Activated naive CD4-positive, alpha-beta T cell treated with anti-CD3 and anti-CD28 coated beads, Interleukin-2, amount 10 ng/mL, durations not matched to agents 7 days and 5 days (primary cell): ENCODE results near the gene TMEM176A.
"Not testable (repeated sequence)": the region's sequence is repeated elsewhere in the genome, so short reads cannot be mapped to it uniquely, and the experiment has no call there.

Experiments used
- CTCF ChIA-PET: fragments of 350-600 bp; sonication (Branson Sonifier 250); formaldehyde crosslinking; loops from one replicate; lab custom pipeline; 2021; ENCODE audit warnings: antibody characterized with exemption; lab: Charles Lee
- DNase-seq: peaks from one replicate; pipeline ENCODE4 v3.0.0-alpha.2; 2020
- H3K27ac Mint-ChIP-seq: one replicate; pipeline ENCODE4 v1.8.0; 2021; ENCODE audit warnings: mild to moderate bottlenecking, moderate library complexity, mixed read lengths
- H3K27me3 Mint-ChIP-seq: one replicate; pipeline ENCODE4 v1.8.0; 2021; ENCODE audit warnings: mild to moderate bottlenecking, mixed read lengths
- H3K36me3 Mint-ChIP-seq: one replicate; pipeline ENCODE4 v1.8.0; 2021; ENCODE audit warnings: mixed read lengths
- H3K4me1 Mint-ChIP-seq: one replicate; pipeline ENCODE4 v1.8.0; 2021; ENCODE audit warnings: mixed read lengths
- H3K4me3 Mint-ChIP-seq: one replicate; pipeline ENCODE4 v1.8.0; 2021; ENCODE audit warnings: mild to moderate bottlenecking, moderate library complexity, mixed read lengths
- H3K9me3 Mint-ChIP-seq: one replicate; pipeline ENCODE4 v1.8.0; 2021; ENCODE audit warnings: mixed read lengths

Gene TMEM176A

DNA sequence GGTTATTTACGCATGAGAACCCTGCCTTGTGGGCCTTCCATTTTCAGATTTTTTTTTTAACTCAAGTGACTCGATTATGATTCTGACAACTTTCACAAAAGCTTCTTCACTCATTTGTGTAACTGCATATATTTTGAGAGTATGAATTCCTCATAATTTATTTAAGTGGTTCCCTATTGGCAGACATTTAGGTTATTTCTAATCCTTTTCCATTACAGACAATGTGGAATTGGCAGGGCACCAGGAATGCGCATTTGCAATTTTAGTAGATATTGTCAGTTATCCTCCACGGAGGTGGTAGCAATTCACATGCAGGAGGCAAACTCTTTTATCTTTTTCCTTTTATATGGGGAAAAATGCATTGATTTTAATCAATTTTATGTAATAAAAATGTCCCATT, 2.9 kb upstream of the TMEM176A start:
- H3K27me3 Mint-ChIP-seq: peaks cover 47% of the 10 kb centered on the region
- CTCF ChIA-PET: no interaction called here
- H3K4me1 Mint-ChIP-seq: peaks cover 11% of the 10 kb centered on the region

DNA sequence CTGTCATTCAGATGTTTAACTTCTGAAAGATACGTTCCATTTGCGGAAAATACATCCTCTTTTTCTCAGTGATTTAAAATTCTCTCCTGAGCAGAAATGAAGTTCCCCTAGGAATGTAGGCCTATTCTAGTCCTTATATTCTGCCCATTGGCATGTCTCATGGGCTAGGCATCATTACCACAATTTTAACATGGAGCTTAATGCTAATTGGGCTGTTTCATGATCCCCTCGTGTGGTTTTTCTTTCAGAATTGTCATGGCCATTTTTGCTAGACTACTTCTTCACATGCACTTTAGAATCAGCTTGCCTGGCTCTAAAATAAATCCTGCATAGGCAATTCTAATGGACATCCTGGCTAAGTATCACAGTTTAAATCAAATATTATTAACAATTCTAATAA, 1.4 kb upstream of the TMEM176A start:
- Mint-ChIP-seq H3K27ac (no peak overlapping the region), H3K9me3 (no peaks in the 10 kb centered on the region), H3K36me3 (no peaks in the 10 kb centered on the region), H3K4me3 (peak overlapping the region; percentile 43), H3K27me3 (peaks cover 59% of the 10 kb centered on the region), H3K4me1 (peaks cover 11% of the 10 kb centered on the region)
- CTCF ChIA-PET: interaction anchor here (0.9 kb wide), 1 partner anchor 78 kb away, joined by 3 read pairs; no protein-coding TSS in a partner anchor
- DNase-seq: no peak

More for the DNA sequence above, 2.9 kb upstream of the TMEM176A start:
- no peak overlapping the region for H3K27ac Mint-ChIP-seq
- no peak overlapping the region for H3K4me3 Mint-ChIP-seq
- H3K36me3 Mint-ChIP-seq: no peaks in the 10 kb centered on the region
- no peaks in the 10 kb centered on the region for H3K9me3 Mint-ChIP-seq
- no peak for DNase-seq

DNA sequence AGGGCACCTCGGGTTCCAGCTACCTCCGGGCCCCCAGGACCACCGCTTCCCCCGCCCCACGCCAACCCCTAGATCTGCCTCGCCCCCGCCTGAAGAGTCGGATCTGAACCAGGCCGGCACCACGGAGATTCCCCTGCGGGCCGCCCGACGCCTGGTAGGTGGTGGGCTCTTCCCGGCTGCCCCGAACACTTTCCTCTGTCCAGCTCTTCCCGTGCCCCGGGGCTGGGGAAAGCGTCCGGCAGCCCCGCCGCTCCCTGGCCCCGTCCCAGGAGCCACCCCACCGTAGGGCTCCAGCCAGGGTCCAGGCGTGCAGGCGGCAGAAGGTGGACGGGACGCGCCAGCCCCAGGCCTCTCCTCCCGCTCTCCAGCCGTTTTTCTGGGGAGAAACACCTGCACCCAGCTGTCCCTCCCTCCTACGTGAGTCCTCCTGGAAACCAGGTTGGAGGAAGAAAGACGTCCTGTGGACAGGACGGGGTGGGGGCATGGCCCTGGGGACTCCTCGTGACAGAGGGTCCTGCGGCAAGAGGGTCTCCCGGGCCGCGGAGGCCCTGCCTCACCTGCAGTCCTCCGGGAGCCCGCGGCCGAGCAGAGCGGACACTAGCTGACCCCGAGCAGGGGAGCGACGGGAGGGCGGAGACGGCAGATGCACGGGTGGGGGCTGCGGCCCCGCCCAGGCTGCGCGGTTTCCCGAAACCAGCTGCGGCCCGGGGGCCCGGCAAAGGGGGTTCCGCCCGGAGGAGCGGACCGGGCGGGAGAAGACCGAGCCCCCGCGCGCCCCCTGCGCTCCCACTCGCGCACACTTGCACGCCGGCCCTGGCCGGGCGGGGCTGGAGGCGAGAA, 608 bp upstream of the TMEM176A start, which contains the start of gene TMEM176B:
Gene TMEM176B, minus strand, starts transcription at position 624 of the 840 bp plus-strand sequence. CDS start 3,795 bp downstream, outside the sequence.
- no peak within 1 kb of the TSS for H3K27ac Mint-ChIP-seq
- H3K9me3 Mint-ChIP-seq: no peaks in the 10 kb centered on the region
- DNase-seq: no peak
- H3K36me3 Mint-ChIP-seq: no peaks in the 10 kb centered on the region
- CTCF ChIA-PET: no interaction called here
- peaks cover 11% of the 10 kb centered on the region for H3K4me1 Mint-ChIP-seq
- H3K27me3 Mint-ChIP-seq: peaks cover 67% of the 10 kb centered on the region
- H3K4me3 Mint-ChIP-seq: peak within 1 kb of the TSS; percentile 43

DNA sequence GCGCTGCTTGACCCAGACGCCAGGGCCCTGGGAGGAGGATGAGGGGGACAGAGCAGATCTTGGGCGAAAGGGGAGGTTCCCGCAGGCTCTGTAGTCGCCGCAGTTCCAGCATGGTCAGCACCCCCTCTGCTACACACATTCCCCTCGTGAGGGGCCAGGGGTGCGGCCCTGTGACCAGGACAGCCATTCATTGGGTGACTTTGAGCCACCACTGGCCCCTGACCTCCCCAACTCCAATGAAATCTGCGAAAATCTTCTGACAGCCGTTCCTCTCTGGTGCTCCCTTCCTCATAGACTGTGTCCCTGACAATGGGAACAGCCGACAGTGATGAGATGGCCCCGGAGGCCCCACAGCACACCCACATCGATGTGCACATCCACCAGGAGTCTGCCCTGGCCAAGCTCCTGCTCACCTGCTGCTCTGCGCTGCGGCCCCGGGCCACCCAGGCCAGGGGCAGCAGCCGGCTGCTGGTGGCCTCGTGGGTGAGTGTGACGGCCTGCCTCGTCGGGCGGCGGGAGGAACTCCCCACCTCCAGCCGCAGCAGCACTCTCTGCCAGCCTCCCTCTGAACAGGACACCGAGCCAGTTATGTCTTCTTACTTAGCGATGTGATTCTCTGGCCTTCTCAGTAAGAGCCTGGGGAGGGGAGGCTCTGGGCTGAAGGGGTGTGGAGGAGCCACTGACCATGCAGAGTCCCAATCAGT, 825 bp downstream of the TMEM176A start:
- DNase-seq: no peak
- H3K9me3 Mint-ChIP-seq: peaks cover 5% of the 10 kb centered on the region
- H3K4me3 Mint-ChIP-seq: peak overlapping the region; percentile 35
- H3K36me3 Mint-ChIP-seq: no peaks in the 10 kb centered on the region
- peaks cover 77% of the 10 kb centered on the region for H3K27me3 Mint-ChIP-seq
- peaks cover 11% of the 10 kb centered on the region for H3K4me1 Mint-ChIP-seq
- CTCF ChIA-PET: no interaction called here
- no peak overlapping the region for H3K27ac Mint-ChIP-seq

DNA sequence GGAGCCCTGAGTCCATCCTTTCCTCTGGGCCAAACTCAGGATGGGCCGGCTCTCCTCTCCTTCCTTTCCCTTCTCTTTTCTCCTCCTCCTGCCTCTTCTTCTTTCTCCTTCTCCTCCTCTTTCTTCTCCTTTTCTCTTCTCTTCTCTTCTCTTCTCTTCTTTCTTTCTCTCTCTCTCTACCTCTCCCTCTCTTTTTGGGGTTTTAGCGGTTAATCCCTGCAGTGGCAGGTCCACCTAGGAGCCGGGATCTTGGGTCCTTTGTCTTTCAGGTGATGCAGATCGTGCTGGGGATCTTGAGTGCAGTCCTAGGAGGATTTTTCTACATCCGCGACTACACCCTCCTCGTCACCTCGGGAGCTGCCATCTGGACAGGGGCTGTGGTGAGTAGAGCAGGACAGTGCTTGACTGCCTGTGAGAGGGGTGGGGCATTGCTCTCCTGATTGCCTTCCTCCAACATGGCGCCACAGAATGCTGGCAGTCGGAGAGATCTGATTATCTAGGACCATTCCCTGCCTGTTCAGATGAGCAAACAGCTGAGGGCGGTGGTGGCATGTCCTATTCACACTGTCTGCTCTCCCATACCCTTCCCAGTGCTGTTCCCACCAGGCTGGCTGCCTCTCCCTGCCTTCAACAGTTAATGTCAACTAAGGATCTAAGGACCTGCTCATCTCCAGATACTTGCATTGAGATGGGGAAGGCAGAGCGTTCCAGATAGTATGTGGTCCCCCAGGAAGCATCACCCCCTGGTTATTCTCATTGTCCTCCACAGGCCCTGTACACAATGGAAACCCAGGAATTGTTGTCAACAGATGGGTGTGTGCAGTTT, 1.6 kb downstream of the TMEM176A start:
- peaks cover 11% of the 10 kb centered on the region for H3K4me1 Mint-ChIP-seq
- peaks cover 77% of the 10 kb centered on the region for H3K27me3 Mint-ChIP-seq
- no peak for DNase-seq
- H3K27ac Mint-ChIP-seq: no peak overlapping the region
- CTCF ChIA-PET: interaction anchor here (0.8 kb wide), 1 partner anchor 96 kb away, joined by 3 read pairs; no protein-coding TSS in a partner anchor
- no peaks in the 10 kb centered on the region for H3K36me3 Mint-ChIP-seq
- peaks cover 5% of the 10 kb centered on the region for H3K9me3 Mint-ChIP-seq
- no peak overlapping the region for H3K4me3 Mint-ChIP-seq

DNA sequence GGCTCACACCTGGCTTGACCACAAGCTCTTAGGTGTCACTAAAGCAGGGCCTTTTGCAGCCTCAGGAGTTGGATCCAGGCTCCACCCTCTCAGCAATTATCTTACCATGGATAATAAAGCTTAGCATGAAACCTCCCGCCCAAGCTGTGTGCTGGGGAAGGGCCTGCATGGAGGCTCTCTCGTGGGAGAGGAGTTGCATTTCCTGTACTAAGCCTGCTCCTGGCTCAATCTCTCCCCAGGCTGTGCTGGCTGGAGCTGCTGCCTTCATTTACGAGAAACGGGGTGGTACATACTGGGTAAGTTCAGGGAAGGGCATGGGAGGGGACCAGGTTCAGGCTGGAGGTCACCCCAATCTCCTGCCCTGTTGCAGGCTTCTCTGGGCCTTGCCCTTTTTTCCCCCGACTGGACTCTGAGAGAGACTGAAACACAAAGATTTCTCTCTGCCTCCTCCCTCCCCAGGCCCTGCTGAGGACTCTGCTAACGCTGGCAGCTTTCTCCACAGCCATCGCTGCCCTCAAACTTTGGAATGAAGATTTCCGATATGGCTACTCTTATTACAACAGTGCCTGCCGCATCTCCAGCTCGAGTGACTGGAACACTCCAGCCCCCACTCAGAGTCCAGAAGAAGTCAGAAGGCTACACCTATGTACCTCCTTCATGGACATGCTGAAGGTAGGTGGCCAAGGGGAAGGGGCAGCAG, 2.7 kb downstream of the TMEM176A start:
- H3K36me3 Mint-ChIP-seq: no peaks in the 10 kb centered on the region
- H3K27ac Mint-ChIP-seq: no peak overlapping the region
- CTCF ChIA-PET: no interaction called here
- peaks cover 84% of the 10 kb centered on the region for H3K27me3 Mint-ChIP-seq
- H3K9me3 Mint-ChIP-seq: peaks cover 5% of the 10 kb centered on the region
- H3K4me3 Mint-ChIP-seq: no peak overlapping the region
- DNase-seq: no peak
- peaks cover 11% of the 10 kb centered on the region for H3K4me1 Mint-ChIP-seq

DNA sequence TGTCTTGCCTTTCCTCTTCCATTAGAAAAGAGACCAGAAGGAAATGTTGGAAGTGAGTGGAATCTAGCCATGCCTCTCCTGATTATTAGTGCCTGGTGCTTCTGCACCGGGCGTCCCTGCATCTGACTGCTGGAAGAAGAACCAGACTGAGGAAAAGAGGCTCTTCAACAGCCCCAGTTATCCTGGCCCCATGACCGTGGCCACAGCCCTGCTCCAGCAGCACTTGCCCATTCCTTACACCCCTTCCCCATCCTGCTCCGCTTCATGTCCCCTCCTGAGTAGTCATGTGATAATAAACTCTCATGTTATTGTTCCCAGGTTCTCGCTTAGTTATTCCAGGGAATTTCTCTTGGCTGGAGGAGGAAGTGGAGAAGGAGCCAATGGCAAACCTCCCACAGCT, 4.2 kb downstream of the TMEM176A start:
- Mint-ChIP-seq H3K36me3 (no peaks in the 10 kb centered on the region), H3K4me1 (peaks cover 7% of the 10 kb centered on the region), H3K9me3 (peaks cover 5% of the 10 kb centered on the region), H3K4me3 (no peak overlapping the region), H3K27me3 (peaks cover 72% of the 10 kb centered on the region), H3K27ac (no peak overlapping the region)
- CTCF ChIA-PET: no interaction called here
- no peak for DNase-seq

DNA sequence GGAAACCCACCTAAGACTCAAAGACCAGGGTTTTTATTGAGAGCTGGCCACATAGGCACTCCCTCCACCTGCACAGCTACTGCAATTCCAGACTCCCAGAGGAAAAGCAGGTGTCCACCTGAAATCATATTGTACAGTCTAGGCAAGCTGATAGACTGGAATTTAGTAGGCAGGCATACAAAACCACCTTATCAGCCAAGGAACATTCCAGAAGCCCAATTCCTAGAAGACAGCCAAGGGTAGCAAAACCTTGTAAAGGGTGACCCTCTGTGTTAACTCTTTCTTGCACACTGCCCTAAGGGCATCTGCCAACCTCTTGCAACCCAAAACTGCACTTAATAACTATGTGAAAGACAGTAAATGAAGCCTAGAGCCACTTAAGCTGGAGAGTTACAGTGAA, 5.3 kb downstream of the TMEM176A start:
- Mint-ChIP-seq H3K27me3 (peaks cover 71% of the 10 kb centered on the region), H3K4me1 (peaks cover 7% of the 10 kb centered on the region), H3K36me3 (no peaks in the 10 kb centered on the region), H3K27ac (no peak overlapping the region), H3K9me3 (peaks cover 5% of the 10 kb centered on the region), H3K4me3 (no peak overlapping the region)
- CTCF ChIA-PET: no interaction called here
- DNase-seq: no peak

DNA sequence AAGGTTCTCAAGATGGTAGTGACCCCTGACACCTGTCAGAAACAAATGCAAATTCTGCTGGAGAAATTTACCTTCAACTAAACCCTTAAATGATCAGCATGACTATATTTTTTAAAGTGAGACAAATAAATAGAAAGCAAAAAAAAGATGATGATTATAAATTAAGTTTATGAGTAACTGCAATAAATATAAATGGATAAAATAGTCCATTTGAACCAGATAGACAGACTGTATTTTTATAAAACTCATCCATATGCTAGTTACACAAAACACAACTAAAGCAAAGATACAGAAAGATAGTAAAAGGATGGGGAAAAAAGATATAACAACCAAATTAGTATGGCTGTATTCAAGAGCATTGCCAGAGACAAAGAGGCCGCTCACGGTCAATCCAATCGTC, 5.9 kb downstream of the TMEM176A start:
- Mint-ChIP-seq H3K27me3 (peaks cover 66% of the 10 kb centered on the region), H3K4me1 (peaks cover 3% of the 10 kb centered on the region), H3K36me3 (no peaks in the 10 kb centered on the region), H3K9me3 (peaks cover 5% of the 10 kb centered on the region), H3K27ac (no peak overlapping the region), H3K4me3 (no peak overlapping the region)
- CTCF ChIA-PET: no interaction called here
- no peak for DNase-seq

DNA sequence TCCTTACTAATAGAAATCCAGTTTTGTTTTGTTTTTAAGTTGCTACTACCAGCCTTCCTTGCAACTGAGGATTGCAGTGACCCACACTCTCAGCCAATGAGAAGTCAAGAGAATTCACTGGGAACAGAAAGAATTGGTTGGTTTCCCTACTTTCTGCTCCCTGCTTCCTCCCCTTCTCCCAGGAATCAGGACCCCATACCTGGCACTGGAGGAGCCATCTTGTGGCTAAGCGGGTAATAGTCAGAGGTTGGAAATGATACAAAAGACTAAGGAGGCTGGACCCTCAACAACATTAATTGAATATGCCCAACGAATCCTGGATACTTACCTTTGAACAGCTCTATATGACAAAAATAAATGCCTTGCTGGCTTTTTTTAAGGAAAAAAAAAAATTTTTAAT, 6.3 kb downstream of the TMEM176A start:
- H3K27me3 Mint-ChIP-seq: peaks cover 66% of the 10 kb centered on the region
- no peak overlapping the region for H3K4me3 Mint-ChIP-seq
- H3K36me3 Mint-ChIP-seq: no peaks in the 10 kb centered on the region
- CTCF ChIA-PET: no interaction called here
- DNase-seq: no peak
- peaks cover 5% of the 10 kb centered on the region for H3K9me3 Mint-ChIP-seq
- peaks cover 2% of the 10 kb centered on the region for H3K4me1 Mint-ChIP-seq
- H3K27ac Mint-ChIP-seq: no peak overlapping the region

DNA sequence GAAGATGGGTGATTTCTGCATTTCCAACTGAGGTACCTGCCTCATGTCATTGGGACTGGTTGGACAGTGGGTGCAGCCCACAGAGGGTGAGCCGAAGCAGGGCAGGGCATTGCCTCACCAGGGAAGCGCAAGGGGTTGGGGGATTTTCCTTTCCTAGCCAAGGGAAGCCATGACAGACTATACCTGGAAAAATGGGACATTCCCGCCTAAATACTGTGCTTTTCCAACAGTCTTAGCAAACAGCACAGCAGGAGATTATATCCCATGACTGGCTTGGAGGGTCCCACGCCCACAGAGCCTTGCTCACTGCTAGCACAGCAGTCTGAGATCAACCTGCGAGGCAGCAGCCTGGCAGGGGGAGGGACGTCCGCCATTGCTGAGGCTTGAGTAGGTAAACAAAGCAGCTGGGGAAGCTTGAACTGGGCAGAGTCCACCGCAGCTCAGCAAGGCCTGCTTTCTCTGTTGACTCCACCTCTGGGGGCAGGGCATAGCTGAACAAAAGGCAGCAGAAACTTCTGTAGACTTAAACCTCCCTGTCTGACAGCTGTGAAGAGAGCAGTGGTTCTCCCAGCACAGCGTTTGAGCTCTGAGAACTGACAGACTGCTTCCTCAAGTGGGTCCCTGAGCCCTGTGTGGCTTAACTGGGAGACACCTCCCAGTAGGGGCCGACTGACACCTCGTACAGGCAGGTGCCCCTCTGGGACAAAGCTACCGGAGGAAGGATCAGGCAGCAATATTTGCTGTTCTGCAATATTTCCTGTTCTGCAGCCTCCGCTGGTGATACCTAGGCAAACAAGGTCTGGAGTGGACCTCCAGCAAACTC, 7.3 kb downstream of the TMEM176A start:
- peaks cover 58% of the 10 kb centered on the region for H3K27me3 Mint-ChIP-seq

DNA sequence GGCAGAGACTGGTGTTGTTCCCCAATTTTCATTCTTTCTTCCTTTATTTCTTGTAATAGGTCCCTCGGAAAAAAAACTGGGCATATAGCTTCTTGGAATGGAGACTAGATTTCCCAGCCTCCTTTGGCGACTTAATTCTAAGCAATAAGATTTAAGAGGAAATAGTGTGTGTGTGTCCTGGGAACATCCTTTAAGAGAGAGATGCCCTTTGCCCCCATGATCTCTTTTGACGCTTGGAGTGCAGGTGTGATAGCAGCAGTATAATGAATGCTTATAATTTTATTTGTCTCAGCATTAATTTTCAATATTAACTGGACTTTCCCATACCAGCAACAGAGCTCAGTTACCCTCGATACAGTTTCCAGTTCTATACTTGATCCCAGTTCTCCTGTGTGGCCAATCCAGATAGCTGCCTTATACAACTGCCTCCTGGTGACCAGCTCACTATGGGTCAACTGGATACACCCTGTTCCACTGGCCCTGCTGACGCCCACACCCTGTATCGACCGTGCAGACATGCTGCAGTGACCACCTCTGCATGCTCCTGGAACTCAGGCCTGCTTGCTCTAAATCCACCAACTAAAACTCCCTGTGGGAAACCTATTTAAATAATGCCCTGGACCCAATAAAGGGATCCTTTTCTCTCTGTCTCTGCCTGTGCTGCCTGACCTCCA, 13.9 kb downstream of the TMEM176A start:
- Mint-ChIP-seq H3K27me3 (peaks cover 27% of the 10 kb centered on the region), H3K27ac (no peak overlapping the region), H3K4me3 (no peak overlapping the region), H3K9me3 (peaks cover 6% of the 10 kb centered on the region), H3K4me1 (no peaks in the 10 kb centered on the region), H3K36me3 (no peaks in the 10 kb centered on the region)
- CTCF ChIA-PET: no interaction called here
- no peak for DNase-seq

More for the DNA sequence above, 7.3 kb downstream of the TMEM176A start:
- H3K4me1 Mint-ChIP-seq, H3K36me3 Mint-ChIP-seq, H3K4me3 Mint-ChIP-seq, H3K9me3 Mint-ChIP-seq, H3K27ac Mint-ChIP-seq, DNase-seq: not testable (repeated sequence)
- CTCF ChIA-PET: interaction anchor here (0.8 kb wide), 1 partner anchor 69 kb away, joined by 3 read pairs; no protein-coding TSS in a partner anchor
